GM18870 (cell line): ENCODE results near the gene ZNF212.
A peak's percentile ranks its signal among the peaks of the same experiment; 100 is the strongest.

Source experiments
- ATAC-seq: cut with Tn5 transposase; IDR thresholded peaks from one replicate; pipeline ENCODE4 v1.9.1; 2021; ENCODE audit warnings: moderate library complexity; ENCODE audit not compliant: unreplicated experiment

The ZNF212 gene

GRCh38 chr7:149239345-149240143 lies at the start of gene ZNF212:
Gene ZNF212, plus strand, starts transcription at chr7:149239651. Its CDS starts 128 bp downstream, at chr7:149239779.
- ATAC-seq: peak; percentile 97

GRCh38 chr7:149191851-149192250 lies 47.6 kb upstream of the ZNF212 start:
- no peak for ATAC-seq

- no peak for ATAC-seq
Observed at GRCh38 chr7:149194799-149195179, 44.7 kb upstream of the ZNF212 start.

- peak; percentile 83 for ATAC-seq
Observed at GRCh38 chr7:149195180-149196150, 44.0 kb upstream of the ZNF212 start, which contains the start of gene ZNF282. Gene ZNF282, plus strand, starts transcription at chr7:149195546. Its CDS starts 44 bp downstream, at chr7:149195590.

GRCh38 chr7:149196151-149196704 lies 43.2 kb upstream of the ZNF212 start:
- ATAC-seq: no peak

GRCh38 chr7:149196705-149197171 lies 42.7 kb upstream of the ZNF212 start:
- no peak for ATAC-seq

GRCh38 chr7:149197675-149198074 lies 41.8 kb upstream of the ZNF212 start:
- ATAC-seq: no peak

- ATAC-seq: no peak
Observed at GRCh38 chr7:149198161-149198816, 41.2 kb upstream of the ZNF212 start.

- no peak for ATAC-seq
Observed at GRCh38 chr7:149199234-149199995, 40.0 kb upstream of the ZNF212 start.

- ATAC-seq: no peak
Observed at GRCh38 chr7:149202831-149203231, 36.6 kb upstream of the ZNF212 start.

- ATAC-seq: no peak
Observed at GRCh38 chr7:149205690-149206381, 33.6 kb upstream of the ZNF212 start.

- ATAC-seq: no peak
Observed at GRCh38 chr7:149207324-149208035, 32.0 kb upstream of the ZNF212 start.

- peak; percentile 68 for ATAC-seq
Observed at GRCh38 chr7:149209518-149210269, 29.8 kb upstream of the ZNF212 start.

GRCh38 chr7:149210551-149210950 lies 28.9 kb upstream of the ZNF212 start:
- no peak for ATAC-seq

- no peak for ATAC-seq
Observed at GRCh38 chr7:149214020-149214720, 25.3 kb upstream of the ZNF212 start.

GRCh38 chr7:149216402-149216801 lies 23.0 kb upstream of the ZNF212 start:
- no peak for ATAC-seq

- no peak for ATAC-seq
Observed at GRCh38 chr7:149217570-149217969, 21.9 kb upstream of the ZNF212 start.
